NCI-H82 treated with DMSO at 0.1 percent for 48 hours (cell line): ENCODE data around the gene DCAF10.
"Not testable (repeated sequence)": the region's sequence is repeated elsewhere in the genome, so short reads cannot be mapped to it uniquely, and the experiment has no call there.

Experiments
- DNase-seq: peaks from one replicate; lab custom pipeline; 2025; ENCODE audit not compliant: unreplicated experiment; lab: John Stamatoyannopoulos, UW

The DCAF10 gene

GRCh38 chr9:37906312-37907239 is 106.0 kb downstream of the DCAF10 start:
- DNase-seq = no peak

GRCh38 chr9:37908283-37908682 is 107.7 kb downstream of the DCAF10 start:
- DNase-seq = no peak

- DNase-seq = no peak
These were observed 108.1 kb downstream of the DCAF10 start for GRCh38 chr9:37908698-37909186.

GRCh38 chr9:37909326-37909725 is 108.7 kb downstream of the DCAF10 start:
- DNase-seq = no peak

- DNase-seq = not testable (repeated sequence)
These were observed 109.2 kb downstream of the DCAF10 start for GRCh38 chr9:37909836-37910235.

- no peak for DNase-seq
These were observed 109.7 kb downstream of the DCAF10 start for GRCh38 chr9:37910271-37910670.

- DNase-seq = no peak
These were observed 110.7 kb downstream of the DCAF10 start for GRCh38 chr9:37911271-37911681.

- DNase-seq = peak; percentile 25
These were observed 113.0 kb downstream of the DCAF10 start for GRCh38 chr9:37913480-37914153.

GRCh38 chr9:37914154-37914551 is 113.6 kb downstream of the DCAF10 start:
- DNase-seq = no peak

GRCh38 chr9:37914701-37915358 is 114.2 kb downstream of the DCAF10 start:
- DNase-seq = no peak

- no peak for DNase-seq
These were observed 115.4 kb downstream of the DCAF10 start for GRCh38 chr9:37915911-37916470.

GRCh38 chr9:37916471-37917312 is 116.1 kb downstream of the DCAF10 start:
- no peak for DNase-seq
